Neutrophil (primary cell): Measurements from ENCODE around the gene NOVA1.

Source experiments
- H3K27ac ChIP-seq: fragments of 200-600 bp; sonication (generic); 2 replicates; pipeline ENCODE4 v1.5.1; 2016; ENCODE audit warnings: mild to moderate bottlenecking, moderate library complexity
- H3K27me3 ChIP-seq: fragments of 200-600 bp; sonication (generic); 2 replicates; pipeline ENCODE4 v1.6.0; 2016; ENCODE audit warnings: mild to moderate bottlenecking
- H3K36me3 ChIP-seq: fragments of 200-600 bp; sonication (generic); 2 replicates; pipeline ENCODE4 v1.5.1; 2017
- H3K4me1 ChIP-seq, 2 experiments: fragments of 200-600 bp in 1 of 2; sonication (generic) in 1 of 2; 1 replicate in 1 of 2; 2 replicates in 1 of 2; pipeline versions ENCODE4 v1.5.1 to v1.6.1; 2013 to 2016; ENCODE audit warnings: low read depth in 1 of 2, low read length in 1 of 2, mild to moderate bottlenecking in 1 of 2, moderate library complexity in 1 of 2; ENCODE audit not compliant: control insufficient read depth in 1 of 2, insufficient read depth in 1 of 2
- H3K4me3 ChIP-seq, 2 experiments: fragments of 200-600 bp in 1 of 2; sonication (generic) in 1 of 2; 1 replicate in 1 of 2; 2 replicates in 1 of 2; pipeline ENCODE4 v1.5.1; 2013 to 2016; ENCODE audit warnings: low read depth in 1 of 2, low read length in 1 of 2, mild to moderate bottlenecking in 1 of 2, moderate library complexity in 1 of 2
- H3K9me3 ChIP-seq: fragments of 200-600 bp; sonication (generic); 2 replicates; pipeline ENCODE4 v1.5.1; 2016
- CTCF ChIP-seq: fragments of 200-600 bp; sonication (generic); IDR thresholded peaks from 2 replicates; pipeline ENCODE4 v1.5.1; 2016; ENCODE audit warnings: antibody characterized with exemption

NOVA1 gene

GRCh38 chr14:26486922-26487321 is 110.9 kb downstream of the NOVA1 start:
- Histone ChIP-seq H3K27me3 (no peaks in the 10 kb centered on the region), H3K4me3 (no peak overlapping the region), H3K9me3 (no peaks in the 10 kb centered on the region), H3K4me1 (no peaks in the 10 kb centered on the region), H3K36me3 (no peaks in the 10 kb centered on the region), H3K27ac (no peak overlapping the region)
- no peak for TF ChIP-seq CTCF

GRCh38 chr14:26484562-26484961 is 113.3 kb downstream of the NOVA1 start:
- no peaks in the 10 kb centered on the region for H3K27me3 ChIP-seq
- no peak overlapping the region for H3K27ac ChIP-seq
- no peaks in the 10 kb centered on the region for H3K4me1 ChIP-seq
- H3K36me3 ChIP-seq: no peaks in the 10 kb centered on the region
- no peak for TF ChIP-seq CTCF
- no peak overlapping the region for H3K4me3 ChIP-seq
- H3K9me3 ChIP-seq: no peaks in the 10 kb centered on the region

GRCh38 chr14:26478967-26479366 is 118.9 kb downstream of the NOVA1 start:
- H3K36me3 ChIP-seq: no peaks in the 10 kb centered on the region
- H3K9me3 ChIP-seq: no peaks in the 10 kb centered on the region
- no peak for TF ChIP-seq CTCF
- H3K27me3 ChIP-seq: no peaks in the 10 kb centered on the region
- H3K4me3 ChIP-seq: no peak overlapping the region
- H3K27ac ChIP-seq: no peak overlapping the region
- H3K4me1 ChIP-seq: no peaks in the 10 kb centered on the region

- Histone ChIP-seq H3K9me3 (no peaks in the 10 kb centered on the region), H3K27me3 (no peaks in the 10 kb centered on the region), H3K27ac (no peak overlapping the region), H3K4me1 (no peaks in the 10 kb centered on the region), H3K4me3 (no peak overlapping the region), H3K36me3 (no peaks in the 10 kb centered on the region)
- TF ChIP-seq CTCF: no peak
These were observed 131.0 kb downstream of the NOVA1 start for GRCh38 chr14:26466862-26467261.

- no peak for TF ChIP-seq CTCF
- Histone ChIP-seq H3K36me3 (no peaks in the 10 kb centered on the region), H3K27me3 (no peaks in the 10 kb centered on the region), H3K4me3 (no peak overlapping the region), H3K4me1 (no peaks in the 10 kb centered on the region), H3K9me3 (no peaks in the 10 kb centered on the region), H3K27ac (no peak overlapping the region)
These were observed 134.7 kb downstream of the NOVA1 start for GRCh38 chr14:26463136-26463535.

- H3K27me3 ChIP-seq: no peaks in the 10 kb centered on the region
- no peaks in the 10 kb centered on the region for H3K9me3 ChIP-seq
- no peak overlapping the region for H3K27ac ChIP-seq
- H3K4me3 ChIP-seq: no peak overlapping the region
- H3K4me1 ChIP-seq: no peaks in the 10 kb centered on the region
- no peaks in the 10 kb centered on the region for H3K36me3 ChIP-seq
- TF ChIP-seq CTCF: no peak
These were observed 143.7 kb downstream of the NOVA1 start for GRCh38 chr14:26454105-26454504.
